Measurements from ENCODE around the gene CLEC16A.
"Not testable (repeated sequence)": the region's sequence is repeated elsewhere in the genome, so short reads cannot be mapped to it uniquely, and the experiment has no call there.

The CLEC16A gene

DNA sequence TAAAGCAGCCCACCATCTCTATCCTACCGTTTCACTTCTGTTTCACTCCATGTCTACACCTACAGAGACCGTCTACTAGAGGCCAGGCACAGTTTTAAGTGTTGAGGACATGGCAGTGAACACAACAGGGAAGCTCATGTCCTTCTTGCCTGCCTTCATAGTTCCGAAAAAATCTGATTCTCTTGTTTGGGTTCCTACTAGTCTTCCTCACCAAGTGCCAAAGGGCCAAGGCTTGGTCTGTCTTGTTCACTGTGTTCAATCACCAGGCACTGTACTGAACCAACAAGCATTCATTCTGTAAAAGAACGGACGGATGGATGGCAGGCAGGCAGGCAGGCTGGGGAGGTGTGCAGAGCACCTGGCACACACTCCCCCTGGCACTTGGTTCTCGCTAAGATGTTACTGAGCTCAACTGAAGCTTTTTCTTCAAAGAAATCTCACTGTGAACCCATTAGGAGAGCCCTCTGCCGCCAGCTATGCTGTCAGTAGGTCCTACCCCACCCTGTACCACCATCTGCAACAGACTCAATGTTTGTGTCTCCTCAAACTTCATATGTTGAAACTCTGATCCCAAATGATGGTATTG lies 4.6 kb upstream of the CLEC16A start:
- DNase-seq (ENCODE audit: low spot score): no peak

DNA sequence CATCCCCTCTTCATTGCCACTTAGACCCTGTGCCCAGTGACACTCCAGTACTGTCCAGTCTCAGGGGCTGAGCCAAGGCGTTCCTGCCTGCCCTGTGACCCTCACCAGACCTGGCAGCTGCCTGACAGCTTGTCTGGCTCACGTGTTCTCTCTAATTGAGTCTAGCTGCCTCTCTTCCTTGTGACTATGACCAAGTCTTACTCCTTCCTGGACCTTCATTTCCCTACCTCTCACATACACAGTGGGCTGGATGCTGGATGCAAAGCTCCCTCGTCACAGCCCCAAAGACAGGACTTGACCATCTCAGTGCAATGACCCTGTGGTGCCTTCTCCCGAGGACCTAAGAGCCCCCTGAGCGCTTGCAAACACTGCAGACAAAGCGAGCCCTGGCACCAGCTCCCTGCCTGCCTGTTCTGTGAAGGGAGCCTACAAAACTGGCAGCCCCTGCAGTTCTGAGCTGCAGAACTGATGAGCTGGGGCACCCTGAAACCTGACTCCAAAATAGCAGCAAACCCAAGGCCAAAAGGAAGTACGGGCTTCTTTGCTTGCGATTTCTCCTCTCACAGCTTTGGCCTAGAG lies 3.8 kb upstream of the CLEC16A start:
- no peak for DNase-seq (ENCODE audit: low spot score)

DNA sequence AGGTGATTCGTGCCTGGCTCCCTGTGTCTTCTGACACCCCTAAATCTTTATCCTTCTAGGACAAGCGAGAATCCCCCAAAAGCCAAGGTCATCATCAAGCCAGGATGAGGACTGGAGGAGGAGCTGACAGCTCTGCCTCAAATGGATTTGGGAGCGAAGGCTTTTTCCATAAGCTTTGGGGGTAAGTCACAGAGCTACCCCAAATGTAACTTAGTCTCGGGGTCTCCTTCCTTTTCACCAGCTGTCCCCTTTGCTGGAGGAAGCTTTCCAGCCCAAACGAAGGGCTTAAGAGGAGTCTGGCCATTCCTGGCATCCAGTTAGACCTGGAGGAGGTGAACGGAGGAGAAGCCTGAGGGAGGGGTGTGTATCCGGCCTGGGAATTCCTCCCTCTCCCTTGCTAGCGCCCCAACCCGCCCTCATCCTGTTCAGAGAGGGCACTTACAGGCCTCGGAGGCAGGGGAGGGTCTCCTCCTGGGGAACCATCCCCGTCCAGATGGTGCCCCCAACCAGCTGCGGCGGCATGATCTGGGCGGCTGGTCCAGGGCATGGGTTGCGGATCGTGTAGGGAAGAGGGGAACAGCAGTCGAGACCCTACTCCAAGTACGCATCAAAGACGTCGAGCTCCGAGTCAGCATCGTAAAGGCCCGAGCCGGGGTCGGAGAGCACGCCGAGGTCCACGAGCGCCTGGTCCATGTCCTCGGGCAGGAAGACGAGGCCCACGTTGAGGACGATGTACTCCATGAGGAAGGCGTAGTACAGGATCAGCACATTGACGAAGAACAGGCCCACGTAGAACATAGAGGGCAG lies 3.0 kb upstream of the CLEC16A start:
- DNase-seq (ENCODE audit: low spot score): no peak

DNA sequence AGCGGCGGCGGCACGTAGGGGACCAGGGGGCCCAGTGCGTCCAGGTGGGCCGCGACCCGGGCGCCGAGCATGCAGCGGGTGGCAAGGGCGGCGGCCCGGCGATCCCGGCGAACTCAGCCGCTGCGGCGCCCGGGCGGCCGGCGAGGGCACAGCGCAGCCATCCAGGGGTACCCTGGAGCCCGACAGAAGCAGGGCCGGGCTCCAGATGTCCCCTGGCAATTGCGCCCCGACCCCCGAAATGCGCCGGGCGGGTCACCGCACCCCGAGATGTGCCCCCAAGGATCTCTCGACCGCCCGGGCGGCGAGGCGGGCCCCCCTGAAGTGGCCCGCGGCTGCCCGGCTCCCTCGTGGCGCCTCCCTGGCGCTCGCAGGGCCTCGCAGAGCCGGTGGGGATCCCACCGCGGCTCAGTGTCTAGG lies 2.4 kb upstream of the CLEC16A start:
- DNase-seq (ENCODE audit: low spot score): not testable (repeated sequence)

DNA sequence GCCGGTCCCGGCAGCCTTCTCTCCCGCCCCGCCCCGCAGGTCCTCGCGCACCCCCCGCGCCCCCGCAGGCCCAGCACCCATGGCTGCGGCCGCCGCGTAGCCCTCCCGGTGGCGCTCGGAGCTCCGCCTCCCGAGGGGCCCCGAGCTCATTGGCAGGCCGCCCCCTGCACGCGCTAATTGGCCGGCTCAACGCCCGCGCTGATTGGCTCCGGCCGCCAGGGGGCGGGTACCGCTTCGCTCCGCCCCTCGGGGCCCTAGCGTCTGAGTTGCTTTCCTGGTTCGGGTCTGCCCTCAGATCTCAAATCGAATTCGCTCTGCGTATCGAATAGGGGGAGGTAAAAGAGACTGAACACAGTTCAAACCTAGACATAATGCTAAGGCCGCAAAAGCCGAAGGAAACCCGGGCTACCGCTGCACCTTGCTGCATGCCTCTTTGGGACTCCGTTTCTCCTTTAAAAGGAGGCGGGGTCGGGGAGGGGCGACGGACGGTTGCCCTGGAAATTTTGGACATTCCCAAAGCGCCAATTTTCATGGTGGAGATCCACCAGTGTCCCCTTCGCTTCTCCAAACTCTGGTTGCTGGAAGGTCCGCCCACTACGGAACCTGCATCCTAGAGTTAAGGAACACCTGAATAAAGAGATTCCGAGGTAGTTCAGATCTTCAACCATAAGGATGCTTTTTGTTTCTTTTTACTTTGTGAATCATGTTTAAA lies 1.9 kb upstream of the CLEC16A start, which contains the start of gene DEXI:
TSS of gene DEXI (minus strand) at position 117 of the 712 bp plus-strand sequence. CDS start 463 bp downstream, outside the sequence.
- DNase-seq (ENCODE audit: low spot score): peak; percentile 97

DNA sequence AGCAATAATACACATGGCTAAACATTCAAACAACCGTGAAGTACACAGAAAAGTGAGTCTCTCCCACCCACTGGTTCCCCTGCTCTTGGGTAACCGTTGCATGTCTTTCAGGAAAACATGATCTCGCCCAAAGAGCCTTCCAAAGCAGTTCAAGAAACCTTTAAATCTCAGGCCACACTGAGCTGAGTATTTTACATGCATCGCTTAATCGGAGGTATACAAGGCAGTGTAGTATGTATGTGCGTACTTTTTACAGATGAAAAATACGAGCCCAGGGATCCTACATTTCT lies 1.4 kb upstream of the CLEC16A start:
- DNase-seq (ENCODE audit: low spot score): no peak

DNA sequence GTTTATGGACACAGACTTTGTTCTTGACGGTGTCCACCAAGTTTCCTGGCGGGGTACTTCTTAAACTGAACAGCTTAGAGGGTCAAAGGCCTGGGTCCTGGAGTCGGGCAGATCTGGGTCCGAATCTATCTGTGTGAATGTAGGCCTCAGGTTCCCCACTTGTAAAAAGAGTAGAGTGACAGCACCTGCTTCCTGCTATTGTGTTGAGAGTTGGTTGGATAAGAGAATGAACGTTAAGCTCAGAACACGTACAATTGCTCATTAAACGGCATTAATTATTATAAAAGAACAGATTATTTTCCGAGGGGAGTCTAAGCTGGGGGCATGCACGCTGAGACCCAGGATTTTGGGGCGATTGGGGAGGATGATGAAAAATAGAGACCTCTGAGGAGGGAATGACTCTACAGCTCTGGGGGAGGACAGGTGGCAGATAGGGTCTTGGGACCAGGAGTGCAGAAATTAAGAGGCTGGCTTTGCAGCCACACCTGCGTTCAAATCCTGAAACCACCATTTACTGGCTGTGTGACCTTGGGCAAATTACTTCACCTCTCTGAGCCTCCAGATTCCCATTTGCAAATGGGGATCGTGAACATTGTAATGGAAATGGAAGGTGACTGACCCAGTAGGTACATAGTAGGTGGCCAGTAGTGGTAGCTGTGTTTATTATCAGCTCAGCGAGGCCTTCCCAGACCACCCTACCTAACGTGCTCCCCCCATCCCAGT lies 862 bp downstream of the CLEC16A start:
- no peak for DNase-seq (ENCODE audit: low spot score)

DNA sequence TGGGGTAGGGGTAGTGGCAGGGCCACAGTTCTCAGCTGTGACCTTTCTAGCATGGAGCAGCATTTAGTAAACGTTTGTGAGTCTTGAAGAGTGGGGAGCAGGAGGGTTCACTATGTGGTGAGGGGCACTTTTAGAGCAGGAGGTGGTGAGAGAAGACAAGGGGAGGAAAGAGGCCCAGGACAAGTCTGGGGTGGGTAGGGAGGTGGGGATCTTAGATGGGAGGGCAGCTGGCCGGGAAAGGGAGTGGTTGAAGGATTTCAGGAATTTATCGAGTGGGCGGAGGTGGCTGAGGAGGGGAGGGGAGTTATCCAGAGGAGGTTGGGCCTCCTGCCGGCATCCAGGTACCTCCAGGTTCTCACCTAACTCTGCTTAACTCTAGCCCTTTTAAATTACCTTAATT lies 1.9 kb downstream of the CLEC16A start:
- DNase-seq (ENCODE audit: low spot score): no peak

DNA sequence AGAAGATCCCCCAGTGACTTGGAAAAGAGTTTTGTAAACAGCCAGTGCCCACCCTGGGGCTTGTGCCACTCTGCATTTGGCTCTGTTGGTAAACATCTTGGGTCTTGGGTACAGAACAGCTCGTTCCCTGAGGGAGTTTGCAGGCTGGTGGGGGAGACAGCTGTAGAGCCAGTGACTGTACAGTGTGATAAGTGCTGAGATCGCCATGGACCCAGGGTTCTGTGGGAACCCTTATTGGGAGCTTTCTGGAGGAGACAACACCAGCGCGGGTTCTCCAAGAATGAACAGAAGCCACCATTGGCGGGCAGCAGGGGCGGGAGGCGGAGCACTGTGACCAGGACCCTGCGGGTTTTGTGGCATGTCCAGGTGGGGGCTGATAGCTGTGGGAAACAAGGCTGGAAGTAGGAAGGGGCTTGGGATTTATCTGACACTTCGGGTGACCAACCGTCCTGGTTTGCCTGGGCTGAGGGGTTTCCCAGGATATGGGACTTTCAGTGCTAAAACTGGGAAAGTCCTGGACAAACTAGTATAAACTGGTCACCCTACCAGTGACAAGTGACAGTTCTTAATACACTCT lies 2.9 kb downstream of the CLEC16A start:
- DNase-seq (ENCODE audit: low spot score): no peak

DNA sequence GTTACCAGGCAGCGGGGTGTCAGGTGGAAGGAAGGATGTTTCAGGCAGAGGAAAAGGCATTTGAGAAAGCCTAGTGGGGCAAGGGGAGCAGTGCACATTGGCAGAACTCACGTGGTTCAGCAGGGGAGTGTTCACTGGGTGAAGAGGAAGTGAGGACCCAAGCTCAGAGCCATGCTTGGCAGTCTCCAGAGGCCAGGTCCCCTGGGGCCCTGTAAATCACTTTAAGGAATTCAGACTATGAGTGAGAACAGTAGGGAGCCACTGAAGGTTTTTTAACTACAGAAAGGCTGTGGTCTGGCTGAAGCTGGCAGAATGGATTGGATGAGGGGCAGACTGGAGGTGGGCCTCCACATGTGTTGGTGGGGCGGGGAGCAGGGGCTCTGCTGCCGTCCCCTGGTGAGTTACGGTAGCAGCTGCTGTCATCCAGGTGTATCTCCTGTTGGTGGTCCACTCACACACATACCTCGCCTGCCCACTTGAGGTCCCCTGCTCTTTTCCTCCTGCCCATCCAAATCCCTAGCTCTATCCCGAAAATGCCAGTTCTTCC lies 5.1 kb downstream of the CLEC16A start:
- no peak for DNase-seq (ENCODE audit: low spot score)

DNA sequence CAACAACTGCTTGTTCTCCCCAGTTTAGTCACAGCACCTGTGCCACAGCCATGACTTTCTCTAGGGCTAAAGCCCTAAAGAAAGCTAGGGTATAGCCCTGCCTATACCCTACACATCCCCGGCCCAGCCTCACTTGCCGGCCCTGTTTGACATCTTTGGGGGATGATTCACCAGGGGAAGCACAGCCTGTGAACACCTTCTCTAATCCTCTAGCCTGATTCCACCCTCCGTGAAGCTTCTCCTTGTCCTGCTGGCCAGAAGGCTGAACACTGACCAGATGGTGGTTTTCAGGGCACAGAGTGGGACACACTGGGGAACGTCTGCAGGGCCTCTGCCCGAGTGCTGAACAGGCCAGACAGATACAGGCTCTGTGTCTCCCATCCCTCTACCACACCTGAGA lies 6.0 kb downstream of the CLEC16A start:
- no peak for DNase-seq (ENCODE audit: low spot score)

DNA sequence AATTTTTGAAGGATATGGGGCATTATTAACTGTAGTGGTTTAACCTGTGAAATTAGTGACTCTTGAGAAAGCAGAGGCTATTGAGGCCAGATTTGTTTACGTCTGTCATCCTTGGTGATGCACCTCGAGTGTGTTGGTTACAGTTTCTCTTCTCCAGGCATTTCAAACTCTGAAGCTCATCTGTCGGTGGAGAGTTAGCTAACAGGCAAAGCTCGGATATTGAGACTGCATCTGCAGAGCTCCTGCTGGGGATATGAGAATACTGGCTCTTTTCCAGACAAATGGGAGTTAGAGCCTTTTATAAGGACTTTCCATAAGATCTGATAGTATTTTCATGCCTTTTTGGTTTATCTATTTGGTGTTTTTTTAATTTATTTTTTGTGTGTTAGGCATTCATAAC lies 6.7 kb downstream of the CLEC16A start:
- no peak for DNase-seq (ENCODE audit: low spot score)

DNA sequence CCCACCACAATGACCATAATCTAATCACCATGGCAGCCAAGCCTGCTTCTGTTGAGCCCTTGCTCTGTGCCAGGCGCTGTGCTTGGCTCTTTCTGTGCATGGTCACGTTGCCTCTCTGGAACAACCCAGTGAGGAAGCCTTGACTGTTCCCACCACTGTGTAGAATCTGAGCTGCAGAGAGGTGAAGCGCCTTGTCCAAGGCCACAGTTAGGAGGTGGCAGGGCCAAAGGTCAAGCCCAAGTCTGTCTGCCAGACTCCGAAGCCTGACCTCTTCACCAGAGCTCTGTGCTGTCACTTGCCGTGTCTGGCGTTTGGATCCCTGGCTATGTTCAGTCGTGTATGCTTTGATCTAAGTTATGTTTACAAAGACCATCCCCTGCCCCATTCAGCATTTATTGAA lies 10.5 kb downstream of the CLEC16A start:
- no peak for DNase-seq (ENCODE audit: low spot score)

DNA sequence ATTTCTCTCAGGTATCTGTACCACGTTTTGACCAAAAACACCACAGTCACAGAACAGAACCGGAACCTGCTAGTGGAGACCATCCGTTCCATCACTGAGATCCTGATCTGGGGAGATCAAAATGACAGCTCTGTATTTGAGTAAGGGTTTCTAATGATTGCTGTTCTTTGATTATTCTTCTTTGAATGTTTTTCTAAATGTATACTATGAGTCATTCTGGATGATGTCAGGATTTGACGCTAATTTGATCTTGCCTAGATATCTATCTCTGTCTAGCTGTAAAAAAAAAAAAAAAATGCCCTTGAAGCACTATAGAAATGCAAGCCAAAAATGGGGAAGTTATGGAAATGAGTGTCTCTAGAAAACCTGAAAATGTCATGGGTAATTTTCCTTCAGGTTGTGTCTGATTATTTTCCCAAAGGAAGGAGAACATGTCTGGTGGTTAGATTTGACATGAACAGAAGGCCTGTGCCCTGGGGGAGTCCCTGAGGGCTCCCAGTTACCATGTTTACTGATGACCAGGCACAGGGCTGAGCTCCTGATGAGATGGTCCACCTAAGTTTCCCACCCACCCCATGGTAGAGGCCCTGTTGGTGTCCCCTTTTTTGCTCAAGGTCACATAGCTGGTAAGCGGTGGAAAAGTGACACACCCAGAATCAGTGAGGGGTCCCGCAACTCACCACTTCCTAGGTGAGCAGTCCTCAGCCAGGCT lies 13.6 kb downstream of the CLEC16A start:
- DNase-seq (ENCODE audit: low spot score): peak; percentile 49

DNA sequence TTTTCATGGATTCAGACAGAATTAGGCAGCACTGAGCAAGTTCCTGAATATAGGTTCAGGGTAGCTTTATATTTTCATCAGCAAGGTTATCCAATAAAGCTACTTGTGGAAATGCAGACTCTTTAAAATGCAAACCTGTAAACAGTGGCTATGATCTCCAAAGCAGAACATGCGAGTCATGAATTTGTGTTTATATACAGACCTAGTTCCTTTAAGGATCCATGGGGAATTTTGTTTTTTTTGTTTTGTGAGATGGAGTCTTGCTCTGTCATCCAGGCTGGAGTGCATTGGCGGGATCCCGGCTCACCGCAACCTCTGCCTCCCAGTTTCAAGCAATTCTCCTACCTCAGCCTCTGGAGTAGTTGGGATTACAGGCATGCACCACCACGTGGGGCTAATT lies 14.8 kb downstream of the CLEC16A start:
- DNase-seq (ENCODE audit: low spot score): no peak

DNA sequence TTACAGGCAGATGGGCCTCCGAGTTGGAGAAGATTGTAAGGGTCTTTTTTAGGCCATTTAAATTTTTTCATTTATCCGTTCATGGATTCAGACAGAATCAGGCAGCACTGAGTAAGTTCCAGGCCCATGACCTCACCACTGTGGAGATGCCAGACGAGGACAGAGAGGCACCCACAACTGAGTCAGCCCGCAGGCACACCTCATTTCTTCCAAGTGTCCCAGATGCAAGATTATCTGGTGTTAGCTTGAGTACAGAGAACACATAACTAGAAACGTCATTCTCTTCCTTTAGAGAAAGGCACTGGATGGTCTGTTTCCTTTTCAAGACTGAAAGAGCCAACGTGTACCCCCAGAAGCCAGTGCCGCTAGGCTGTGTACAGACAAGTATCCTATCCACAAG lies 16.9 kb downstream of the CLEC16A start:
- DNase-seq (ENCODE audit: low spot score): no peak

DNA sequence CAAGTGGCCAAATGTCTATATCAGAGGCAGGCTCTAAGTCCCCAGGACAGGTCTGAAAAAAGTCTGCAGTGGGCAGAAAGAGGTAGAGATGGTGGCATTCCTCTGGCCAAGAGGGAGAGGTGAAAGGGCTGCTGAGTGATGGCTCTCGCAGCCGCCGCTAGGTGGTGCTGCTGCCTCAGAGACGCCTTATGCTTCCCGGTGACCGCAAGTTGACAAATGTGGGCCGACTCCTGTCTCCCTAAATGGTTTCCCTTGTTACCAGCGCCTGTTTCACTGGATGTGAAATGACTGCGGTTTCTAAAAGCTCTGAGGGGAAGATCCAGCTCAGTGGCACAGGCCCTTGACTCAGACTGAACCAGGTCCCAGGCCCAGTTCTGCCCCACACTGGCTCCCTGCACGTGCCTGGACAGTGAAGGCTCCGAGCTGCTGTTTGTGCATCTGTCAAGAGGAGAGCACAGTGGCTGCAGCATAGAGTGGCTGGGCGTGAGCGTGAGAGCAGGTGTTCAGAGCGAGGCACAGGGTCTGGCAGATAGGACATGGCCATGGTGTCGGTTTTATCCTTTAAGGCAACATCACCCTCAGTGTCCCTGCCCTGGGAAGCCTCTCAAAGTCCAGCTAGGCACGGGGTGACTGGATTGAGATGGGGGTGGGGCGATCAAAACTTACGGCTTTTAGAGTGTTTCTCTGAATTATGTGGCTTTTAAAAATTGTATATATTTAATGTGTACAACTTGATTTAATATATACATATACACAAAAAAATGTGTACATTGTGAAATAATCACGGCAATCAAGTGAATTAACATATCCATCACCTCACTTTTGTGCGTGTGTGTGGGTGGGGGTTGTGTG lies 19.9 kb downstream of the CLEC16A start:
- DNase-seq (ENCODE audit: low spot score): peak; percentile 78

DNA sequence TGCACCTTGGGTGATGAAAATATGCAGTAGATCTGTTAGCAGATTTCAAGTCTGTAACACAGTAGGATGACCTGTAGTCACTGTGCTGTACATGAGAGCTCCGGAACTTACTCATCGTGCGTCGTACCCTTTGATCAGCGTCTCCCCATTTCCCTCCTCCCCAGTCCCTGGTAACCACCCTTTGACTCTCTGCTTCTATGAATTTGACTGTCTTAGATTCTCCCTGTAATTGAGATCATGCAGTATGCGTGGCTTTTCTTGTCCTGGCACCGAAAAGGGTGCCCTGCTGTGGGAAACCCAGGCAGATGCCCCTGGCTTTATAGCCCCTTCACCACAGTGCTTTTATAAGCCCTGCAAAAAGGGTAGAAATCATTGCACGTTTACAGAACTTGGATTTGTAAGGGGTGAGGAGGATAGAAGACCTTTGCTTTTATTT lies 20.5 kb downstream of the CLEC16A start:
- DNase-seq (ENCODE audit: low spot score): no peak

DNA sequence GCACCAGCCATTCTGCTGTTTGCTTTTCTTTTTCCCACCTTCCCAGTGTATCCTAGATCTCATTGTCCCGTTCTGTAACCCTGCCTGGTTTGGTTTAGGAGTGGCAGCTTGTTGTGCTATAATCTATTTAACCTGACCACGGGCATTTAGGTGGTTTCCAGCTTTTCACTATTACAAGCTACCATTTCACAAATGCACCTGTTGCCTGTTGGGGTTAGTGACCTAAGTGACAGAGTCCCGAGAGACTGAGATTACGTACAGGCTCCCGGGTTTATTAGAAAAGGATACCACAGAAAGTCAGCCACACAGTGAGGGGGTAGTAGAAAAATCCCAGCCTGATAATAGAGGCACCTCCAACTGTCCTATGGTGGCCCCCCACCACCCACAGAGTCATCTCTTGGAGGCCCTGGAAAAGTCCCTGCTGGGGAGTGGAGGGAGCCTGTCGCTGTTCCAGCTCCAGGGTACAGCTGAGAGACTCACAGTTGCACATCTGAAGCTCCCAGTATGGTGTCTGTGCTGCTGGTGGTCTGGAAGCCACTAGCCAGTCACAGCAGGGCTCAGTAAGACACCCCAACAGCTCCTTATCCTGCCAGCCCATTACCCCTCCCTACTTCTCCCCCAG lies 21.2 kb downstream of the CLEC16A start:
- DNase-seq (ENCODE audit: low spot score): no peak

DNA sequence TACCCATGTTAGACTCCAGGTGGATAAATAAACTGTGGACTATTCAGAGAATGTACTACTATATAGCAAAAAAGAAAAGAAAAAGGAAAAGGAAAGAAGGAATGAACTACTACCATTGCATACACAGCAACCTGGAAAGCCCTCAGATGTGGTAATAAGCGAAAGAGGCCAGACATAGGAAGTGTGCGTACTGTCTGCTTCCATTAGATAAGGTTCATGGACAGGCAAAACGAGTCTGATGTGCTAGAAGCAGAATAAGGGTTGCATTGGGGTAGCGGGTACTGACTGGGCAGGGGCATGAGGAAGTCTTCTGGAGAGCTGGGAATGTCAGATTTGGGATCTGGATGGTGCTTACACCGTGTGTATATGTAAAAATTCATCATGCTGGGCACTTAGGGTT lies 21.8 kb downstream of the CLEC16A start:
- no peak for DNase-seq (ENCODE audit: low spot score)

All from COLO829 (cell line).